NCI-H460 (cell line): ENCODE data around the gene STK39. TPM values are rescaled to one million over a fixed set of nuclear protein-coding genes. Genes with fewer than 3 reads are reported as not detected.

Experiments used
- DNase-seq: peaks from one replicate; pipeline ENCODE4 v3.0.0-alpha.2; 2016; ENCODE audit warnings: low read depth; ENCODE audit errors: extremely low read depth
- total RNA-seq: library from RNA; depleted of rRNA; stranded (reverse); fragments of >200 nt; shearing (Covaris generic); gene quantifications from 2 replicates; pipeline ENCODE4 v1.2.3, GENCODE V29; 2014

STK39 gene
- total RNA-seq, 1 experiment from 2014 or later = 18.3 TPM

GRCh38 chr2:168165985-168166901 lies 81.2 kb downstream of the STK39 start:
- DNase-seq = no peak

GRCh38 chr2:168165397-168165796 lies 82.0 kb downstream of the STK39 start:
- DNase-seq = no peak

- no peak for DNase-seq
Observed at GRCh38 chr2:168160897-168161296, 86.5 kb downstream of the STK39 start.

GRCh38 chr2:168159754-168160585 lies 87.4 kb downstream of the STK39 start:
- DNase-seq = no peak

- no peak for DNase-seq
Observed at GRCh38 chr2:168158586-168158985, 88.8 kb downstream of the STK39 start.

GRCh38 chr2:168157926-168158325 lies 89.5 kb downstream of the STK39 start:
- DNase-seq = no peak

GRCh38 chr2:168157070-168157469 lies 90.3 kb downstream of the STK39 start:
- no peak for DNase-seq

GRCh38 chr2:168156661-168157060 lies 90.7 kb downstream of the STK39 start:
- DNase-seq = no peak

GRCh38 chr2:168155680-168156079 lies 91.7 kb downstream of the STK39 start:
- DNase-seq = no peak

GRCh38 chr2:168155046-168155445 lies 92.3 kb downstream of the STK39 start:
- no peak for DNase-seq

- no peak for DNase-seq
Observed at GRCh38 chr2:168152902-168153530, 94.4 kb downstream of the STK39 start.

GRCh38 chr2:168149986-168150385 lies 97.4 kb downstream of the STK39 start:
- no peak for DNase-seq

- DNase-seq = no peak
Observed at GRCh38 chr2:168149150-168149974, 98.0 kb downstream of the STK39 start.

- DNase-seq = no peak
Observed at GRCh38 chr2:168147830-168148794, 99.3 kb downstream of the STK39 start.

- no peak for DNase-seq
Observed at GRCh38 chr2:168146892-168147810, 100.2 kb downstream of the STK39 start.

- DNase-seq = no peak
Observed at GRCh38 chr2:168145426-168146310, 101.7 kb downstream of the STK39 start.

GRCh38 chr2:168145011-168145410 lies 102.4 kb downstream of the STK39 start:
- DNase-seq = no peak
